DMS 273 (cell line): ENCODE results near the gene HOXB3.

ENCODE experiments used
- DNase-seq: peaks from one replicate; lab custom pipeline; 2025; ENCODE audit not compliant: unreplicated experiment; lab: John Stamatoyannopoulos, UW

Gene HOXB3

GRCh38 chr17:48506246-48506645 lies 83.8 kb downstream of the HOXB3 start:
- no peak for DNase-seq

- no peak for DNase-seq
These were observed 84.3 kb downstream of the HOXB3 start for GRCh38 chr17:48505788-48506187.

- no peak for DNase-seq
These were observed 85.1 kb downstream of the HOXB3 start for GRCh38 chr17:48504953-48505352.

GRCh38 chr17:48503747-48504146 lies 86.3 kb downstream of the HOXB3 start:
- no peak for DNase-seq

DNA sequence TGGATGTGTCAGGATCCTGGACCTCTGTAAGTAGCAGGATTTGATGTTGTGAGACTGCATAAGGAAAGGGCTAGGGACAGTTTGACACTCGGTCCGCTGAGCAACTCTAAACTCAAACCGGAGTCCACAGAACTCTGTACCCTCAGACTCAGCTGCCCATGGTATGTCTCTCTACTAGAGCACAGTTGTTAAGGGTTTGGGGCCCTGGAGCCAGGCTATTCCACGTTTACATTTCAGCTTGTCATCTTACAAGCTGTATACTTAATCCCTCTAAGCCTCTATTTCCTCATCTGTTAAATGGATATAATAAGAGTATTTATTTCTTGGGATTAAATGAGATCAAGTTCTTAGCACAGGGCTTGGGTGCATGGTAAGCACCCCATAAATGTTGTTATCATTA lies 87.1 kb downstream of the HOXB3 start:
- no peak for DNase-seq

- DNase-seq: no peak
These were observed 87.7 kb downstream of the HOXB3 start for GRCh38 chr17:48502312-48502711.

DNA sequence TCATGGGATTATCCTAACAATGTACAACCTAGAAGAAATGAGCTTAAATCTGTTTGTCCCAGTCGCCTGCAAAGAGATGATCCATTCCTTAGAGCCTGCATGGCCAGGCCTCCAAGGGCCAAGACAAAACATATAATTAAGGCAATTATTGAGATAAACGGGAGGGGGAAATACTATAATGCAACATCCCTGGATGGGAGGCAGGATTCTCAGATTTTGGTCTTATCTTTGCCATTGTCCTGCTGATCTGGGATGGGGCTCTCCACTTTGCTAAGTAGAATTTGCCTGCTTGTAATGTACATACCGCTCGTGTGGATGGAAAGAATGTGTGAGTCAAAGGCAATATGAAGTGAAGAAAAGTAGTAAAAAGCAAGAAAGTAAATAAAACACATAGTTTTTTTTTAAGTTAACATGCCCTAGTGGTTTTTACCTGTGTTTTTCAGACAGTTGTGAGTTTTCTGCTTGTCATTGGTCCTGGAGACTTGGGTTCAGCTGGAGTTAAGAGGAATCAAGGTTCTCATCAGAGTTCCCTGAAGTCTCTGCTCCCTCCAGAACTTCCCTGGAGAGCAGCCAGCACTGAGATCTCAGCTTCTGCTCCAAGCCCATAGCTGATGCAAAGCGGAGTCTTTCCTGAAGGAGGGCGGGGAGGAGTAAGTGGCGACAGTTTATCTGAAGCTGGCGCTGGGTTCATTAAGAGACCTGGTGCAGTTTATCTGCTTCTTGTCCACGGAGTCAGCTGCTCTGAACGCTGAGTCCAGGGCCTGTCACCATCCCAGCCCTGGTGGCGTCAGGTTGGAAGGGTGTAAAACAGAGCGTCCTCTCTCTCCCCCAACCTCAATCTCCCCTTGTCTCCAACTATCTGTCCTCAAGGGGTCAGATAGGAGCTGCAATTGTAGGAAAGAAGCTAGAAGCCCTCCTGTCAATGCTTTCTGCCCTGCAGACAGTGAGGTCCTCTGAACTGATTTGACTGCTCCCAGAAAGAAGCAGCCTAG lies 89.3 kb downstream of the HOXB3 start:
- DNase-seq: no peak

DNA sequence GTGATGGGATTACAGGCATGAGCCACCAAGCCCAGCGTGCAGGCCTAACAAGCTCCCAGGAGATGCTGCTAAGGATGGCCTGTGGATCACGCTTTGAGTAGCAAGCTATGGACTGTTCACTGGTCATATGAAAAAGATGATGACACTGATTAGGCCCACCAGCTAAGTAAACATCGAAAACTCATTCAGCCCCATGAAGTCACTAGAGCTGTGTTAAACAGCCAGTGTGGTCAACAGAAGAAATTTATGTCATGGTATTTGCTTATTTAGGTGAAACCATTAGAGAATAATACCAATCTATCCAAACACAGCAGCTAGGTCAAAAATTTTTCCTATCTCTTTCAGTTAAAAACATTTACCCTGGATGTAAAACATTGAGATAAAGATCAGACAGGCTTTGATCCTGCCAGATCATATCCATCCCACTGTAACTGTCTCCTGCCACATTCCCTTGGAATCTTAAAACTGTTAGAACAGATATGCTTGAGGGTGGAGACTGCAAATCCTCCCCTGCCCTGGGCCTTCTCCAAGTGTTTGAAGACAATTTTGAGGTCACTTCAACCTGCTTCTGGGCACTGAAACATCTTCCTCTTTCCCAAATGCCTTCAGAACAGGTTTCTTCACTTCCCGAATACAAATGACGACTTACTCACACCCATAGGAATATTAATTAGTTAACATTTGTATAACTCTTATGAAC lies 90.2 kb downstream of the HOXB3 start:
- DNase-seq: no peak

- no peak for DNase-seq
These were observed 90.8 kb downstream of the HOXB3 start for GRCh38 chr17:48499248-48499647.
